GM12892 (cell line): ENCODE data around the gene TMEM125.

ENCODE experiments used
- DNase-seq: peaks from one replicate; pipeline ENCODE4 v3.0.0; 2011; ENCODE audit not compliant: insufficient read length
- FAIRE-seq: peaks from 2 replicates; lab custom pipeline; 2011; peaks lifted over from hg19 to GRCh38; lab: Jason Lieb, UNC
- POLR2A ChIP-seq: IDR thresholded peaks from 2 replicates; pipeline ENCODE4 v1.6.1; 2011; ENCODE audit warnings: low read depth, low read length, control low read depth
- POLR2AphosphoS5 ChIP-seq: IDR thresholded peaks from 2 replicates; pipeline ENCODE4 v1.6.1; 2011; ENCODE audit warnings: low read depth, low read length, control low read depth
- TAF1 ChIP-seq: IDR thresholded peaks from 2 replicates; pipeline ENCODE4 v1.6.1; 2011; ENCODE audit warnings: low read depth, mild to moderate bottlenecking, control low read depth, low read length, borderline replicate concordance

TMEM125 gene

GRCh38 chr1:43302721-43303470, 33.1 kb downstream of the TMEM125 start:
- no peak for FAIRE-seq
- no peak for DNase-seq
- TF ChIP-seq TAF1 (no peak), POLR2A (no peak), POLR2AphosphoS5 (no peak)

- DNase-seq (no peak), FAIRE-seq (no peak)
- TF ChIP-seq POLR2AphosphoS5 (no peak), POLR2A (no peak), TAF1 (no peak)
These were observed 33.9 kb downstream of the TMEM125 start for GRCh38 chr1:43303471-43304313.

- FAIRE-seq (no peak), DNase-seq (no peak)
- TF ChIP-seq POLR2AphosphoS5 = no peak
- TF ChIP-seq POLR2A = no peak
- no peak for TF ChIP-seq TAF1
These were observed 34.5 kb downstream of the TMEM125 start for GRCh38 chr1:43304314-43304681.

GRCh38 chr1:43304771-43305300, 35.1 kb downstream of the TMEM125 start:
- FAIRE-seq (no peak), DNase-seq (no peak)
- no peak for TF ChIP-seq POLR2A
- TF ChIP-seq POLR2AphosphoS5 = no peak
- no peak for TF ChIP-seq TAF1

GRCh38 chr1:43305461-43305860, 35.7 kb downstream of the TMEM125 start:
- DNase-seq (no peak), FAIRE-seq (no peak)
- TF ChIP-seq POLR2A (no peak), POLR2AphosphoS5 (no peak), TAF1 (no peak)

- DNase-seq = no peak
- no peak for FAIRE-seq
- TF ChIP-seq TAF1 (no peak), POLR2AphosphoS5 (no peak), POLR2A (no peak)
These were observed 36.3 kb downstream of the TMEM125 start for GRCh38 chr1:43305926-43306687.

- DNase-seq (no peak), FAIRE-seq (no peak)
- no peak for TF ChIP-seq TAF1
- TF ChIP-seq POLR2AphosphoS5 = no peak
- TF ChIP-seq POLR2A = no peak
These were observed 37.1 kb downstream of the TMEM125 start for GRCh38 chr1:43306688-43307457.

GRCh38 chr1:43307458-43308158, 37.8 kb downstream of the TMEM125 start:
- FAIRE-seq (no peak), DNase-seq (no peak)
- TF ChIP-seq POLR2A (no peak), TAF1 (no peak), POLR2AphosphoS5 (no peak)

GRCh38 chr1:43308635-43309404, 39.0 kb downstream of the TMEM125 start:
- FAIRE-seq (no peak), DNase-seq (no peak)
- TF ChIP-seq POLR2A (no peak), POLR2AphosphoS5 (no peak), TAF1 (no peak)

- DNase-seq = no peak
- no peak for TF ChIP-seq TAF1
- no peak for TF ChIP-seq POLR2AphosphoS5
- no peak for TF ChIP-seq POLR2A
- no peak for FAIRE-seq
These were observed 39.7 kb downstream of the TMEM125 start for GRCh38 chr1:43309405-43310025.
